ENCODE measurements around the gene IL26.
"Not testable (repeated sequence)": the region's sequence is repeated elsewhere in the genome, so short reads cannot be mapped to it uniquely, and the experiment has no call there.

DNA sequence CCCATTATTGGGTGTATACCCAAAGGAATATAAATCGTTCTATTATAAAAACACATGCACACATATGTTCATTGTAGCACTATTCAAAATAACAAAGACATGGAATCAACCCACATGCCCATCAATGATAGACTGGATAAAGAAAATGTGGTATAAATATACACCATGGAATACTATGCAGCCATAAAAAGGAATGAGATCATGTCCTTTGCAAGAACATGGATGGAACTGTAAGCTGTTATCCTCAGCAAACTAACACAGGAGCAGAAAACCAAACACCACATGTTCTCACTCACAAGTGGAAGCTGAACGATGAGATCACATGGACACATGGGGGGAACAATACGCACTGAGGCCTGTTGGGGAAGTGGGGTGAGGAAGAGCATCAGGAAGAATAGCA, 50.8 kb downstream of the IL26 start:
- TF ChIP-seq CTCF (IDR thresholded peaks at IDR 0.05; ENCODE audit: low read depth, low read length, poor library complexity, severe bottlenecking); EZH2phosphoT487 (IDR thresholded peaks at IDR 0.05; ENCODE audit: borderline replicate concordance, low read length): not testable (repeated sequence)
